ENCODE data around the gene RBM19. TPM values are rescaled to one million over a fixed set of nuclear protein-coding genes. Genes with fewer than 3 reads are reported as not detected.

Gene RBM19
- total RNA-seq, 1 experiment from 2014 or later: 35.7 TPM

DNA sequence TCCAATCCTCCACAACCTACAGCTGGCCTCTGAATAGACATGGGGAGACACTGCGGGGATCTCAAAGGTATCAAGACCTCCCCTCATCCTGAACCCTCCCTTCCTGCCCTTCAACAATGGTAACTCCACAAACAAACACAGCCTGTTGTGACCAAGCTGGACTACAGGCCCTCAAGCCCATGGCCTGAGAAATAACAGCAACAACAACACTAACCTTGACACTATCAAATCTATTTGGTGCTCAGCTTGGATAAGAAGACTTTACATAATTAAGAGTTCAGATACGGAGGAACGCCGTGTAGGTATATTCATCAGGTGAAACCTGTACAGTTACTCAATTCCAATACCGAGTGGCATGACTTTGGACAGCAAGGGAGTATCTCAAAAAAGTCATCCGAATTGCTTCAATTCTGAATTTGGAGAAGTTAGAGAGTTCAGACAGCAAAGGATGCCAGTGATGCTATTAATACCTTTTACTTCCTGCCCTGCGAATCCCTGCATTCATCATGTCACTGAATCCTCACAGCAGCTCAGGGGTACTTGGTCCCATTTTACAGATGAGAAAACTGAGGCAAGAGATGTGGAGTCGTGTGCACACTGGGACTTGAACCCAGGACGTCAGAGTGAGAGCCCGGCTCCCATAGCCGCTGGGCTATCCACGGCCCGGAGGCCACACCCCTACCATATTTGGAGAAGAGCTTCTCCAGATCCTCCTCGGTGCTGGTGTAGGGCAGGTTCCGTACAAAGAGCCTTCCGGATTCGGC, 17.8 kb downstream of the RBM19 start:
- H3K4me1 ChIP-seq: no peaks in the 10 kb centered on the region
- CTCF ChIA-PET: no interaction called here
- no peaks in the 10 kb centered on the region for H3K4me1 Mint-ChIP-seq (ENCODE audit: low read depth, unreplicated experiment)
- peaks cover 18% of the 10 kb centered on the region for H3K36me3 Mint-ChIP-seq (ENCODE audit: insufficient read depth, unreplicated experiment)
- H3K36me3 ChIP-seq (ENCODE audit: control insufficient read depth, insufficient read depth, low read length): peaks cover 2% of the 10 kb centered on the region
- no peak for DNase-seq
- H3K27me3 Mint-ChIP-seq (ENCODE audit: insufficient read depth, unreplicated experiment): no peaks in the 10 kb centered on the region
- POLR2A ChIA-PET: no interaction called here
- H3K27ac Mint-ChIP-seq (ENCODE audit: unreplicated experiment): no peak overlapping the region
- H3K9me3 ChIP-seq: no peaks in the 10 kb centered on the region
- no TSS peak for BruUV-seq (replicated peaks)
- no peaks in the 10 kb centered on the region for H3K27me3 ChIP-seq (replicated peaks; ENCODE audit: control insufficient read depth, insufficient read depth, low read length)
- no peak overlapping the region for H3K4me3 Mint-ChIP-seq (ENCODE audit: unreplicated experiment)
- intact Hi-C loops (cut with micrococcal nuclease; ENCODE audit: unreplicated experiment): no loop called here
- no peak overlapping the region for H3K4me3 ChIP-seq (ENCODE audit: low read depth, low read length)
- no peaks in the 10 kb centered on the region for H3K9me3 Mint-ChIP-seq (ENCODE audit: unreplicated experiment)
- TF ChIP-seq, protein P1, sequence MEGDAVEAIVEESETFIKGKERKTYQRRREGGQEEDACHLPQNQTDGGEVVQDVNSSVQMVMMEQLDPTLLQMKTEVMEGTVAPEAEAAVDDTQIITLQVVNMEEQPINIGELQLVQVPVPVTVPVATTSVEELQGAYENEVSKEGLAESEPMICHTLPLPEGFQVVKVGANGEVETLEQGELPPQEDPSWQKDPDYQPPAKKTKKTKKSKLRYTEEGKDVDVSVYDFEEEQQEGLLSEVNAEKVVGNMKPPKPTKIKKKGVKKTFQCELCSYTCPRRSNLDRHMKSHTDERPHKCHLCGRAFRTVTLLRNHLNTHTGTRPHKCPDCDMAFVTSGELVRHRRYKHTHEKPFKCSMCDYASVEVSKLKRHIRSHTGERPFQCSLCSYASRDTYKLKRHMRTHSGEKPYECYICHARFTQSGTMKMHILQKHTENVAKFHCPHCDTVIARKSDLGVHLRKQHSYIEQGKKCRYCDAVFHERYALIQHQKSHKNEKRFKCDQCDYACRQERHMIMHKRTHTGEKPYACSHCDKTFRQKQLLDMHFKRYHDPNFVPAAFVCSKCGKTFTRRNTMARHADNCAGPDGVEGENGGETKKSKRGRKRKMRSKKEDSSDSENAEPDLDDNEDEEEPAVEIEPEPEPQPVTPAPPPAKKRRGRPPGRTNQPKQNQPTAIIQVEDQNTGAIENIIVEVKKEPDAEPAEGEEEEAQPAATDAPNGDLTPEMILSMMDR (IDR thresholded peaks at IDR 0.05; ENCODE audit: insufficient read depth in 1 of 2, low read depth in 1 of 2, low read length in 1 of 2, severe bottlenecking in 1 of 2, unreplicated experiment in 1 of 2): no peak

DNA sequence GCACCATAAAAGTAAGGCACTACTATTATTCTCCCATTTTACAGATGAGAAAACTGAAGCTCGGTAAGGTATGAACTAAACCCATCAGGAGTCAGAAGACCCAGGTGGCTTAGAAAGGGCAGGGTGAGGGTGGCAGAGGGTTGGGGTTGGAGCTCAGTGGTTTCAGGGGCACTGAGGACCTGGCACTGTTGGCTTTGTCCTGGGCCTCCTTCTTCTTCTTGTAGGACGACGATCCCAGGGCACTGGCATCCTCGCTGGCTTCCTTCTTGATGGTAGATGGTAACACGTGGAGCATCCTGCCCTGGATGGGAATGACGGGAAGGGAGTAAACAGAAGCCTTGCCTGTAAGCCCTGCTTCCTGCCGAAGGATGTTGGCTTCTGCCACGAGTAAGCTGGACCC, 19.9 kb downstream of the RBM19 start:
- H3K4me1 ChIP-seq: no peaks in the 10 kb centered on the region
- H3K4me3 Mint-ChIP-seq (ENCODE audit: unreplicated experiment): no peak overlapping the region
- no peaks in the 10 kb centered on the region for H3K9me3 ChIP-seq
- intact Hi-C loops (cut with micrococcal nuclease; ENCODE audit: unreplicated experiment): no loop called here
- H3K27me3 Mint-ChIP-seq (ENCODE audit: insufficient read depth, unreplicated experiment): no peaks in the 10 kb centered on the region
- no peak for DNase-seq
- peaks cover 2% of the 10 kb centered on the region; the same call in 1 of the 2 replicates for H3K36me3 ChIP-seq (ENCODE audit: control insufficient read depth, insufficient read depth, low read length)
- H3K36me3 Mint-ChIP-seq (ENCODE audit: insufficient read depth, unreplicated experiment): peaks cover 36% of the 10 kb centered on the region
- CTCF ChIA-PET: interaction anchor here (0.6 kb wide), 1 partner anchor 8 kb away, joined by 3 read pairs; no protein-coding TSS in a partner anchor
- POLR2A ChIA-PET: no interaction called here
- no peaks in the 10 kb centered on the region for H3K9me3 Mint-ChIP-seq (ENCODE audit: unreplicated experiment)
- H3K27me3 ChIP-seq (replicated peaks; ENCODE audit: control insufficient read depth, insufficient read depth, low read length): no peaks in the 10 kb centered on the region
- no peak overlapping the region for H3K27ac Mint-ChIP-seq (ENCODE audit: unreplicated experiment)
- BruUV-seq (replicated peaks): no TSS peak
- no peak overlapping the region for H3K4me3 ChIP-seq (ENCODE audit: low read depth, low read length)
- no peaks in the 10 kb centered on the region for H3K4me1 Mint-ChIP-seq (ENCODE audit: low read depth, unreplicated experiment)
- TF ChIP-seq, protein P1 (IDR thresholded peaks at IDR 0.05; ENCODE audit: insufficient read depth in 1 of 2, low read depth in 1 of 2, low read length in 1 of 2, severe bottlenecking in 1 of 2, unreplicated experiment in 1 of 2): no peak

DNA sequence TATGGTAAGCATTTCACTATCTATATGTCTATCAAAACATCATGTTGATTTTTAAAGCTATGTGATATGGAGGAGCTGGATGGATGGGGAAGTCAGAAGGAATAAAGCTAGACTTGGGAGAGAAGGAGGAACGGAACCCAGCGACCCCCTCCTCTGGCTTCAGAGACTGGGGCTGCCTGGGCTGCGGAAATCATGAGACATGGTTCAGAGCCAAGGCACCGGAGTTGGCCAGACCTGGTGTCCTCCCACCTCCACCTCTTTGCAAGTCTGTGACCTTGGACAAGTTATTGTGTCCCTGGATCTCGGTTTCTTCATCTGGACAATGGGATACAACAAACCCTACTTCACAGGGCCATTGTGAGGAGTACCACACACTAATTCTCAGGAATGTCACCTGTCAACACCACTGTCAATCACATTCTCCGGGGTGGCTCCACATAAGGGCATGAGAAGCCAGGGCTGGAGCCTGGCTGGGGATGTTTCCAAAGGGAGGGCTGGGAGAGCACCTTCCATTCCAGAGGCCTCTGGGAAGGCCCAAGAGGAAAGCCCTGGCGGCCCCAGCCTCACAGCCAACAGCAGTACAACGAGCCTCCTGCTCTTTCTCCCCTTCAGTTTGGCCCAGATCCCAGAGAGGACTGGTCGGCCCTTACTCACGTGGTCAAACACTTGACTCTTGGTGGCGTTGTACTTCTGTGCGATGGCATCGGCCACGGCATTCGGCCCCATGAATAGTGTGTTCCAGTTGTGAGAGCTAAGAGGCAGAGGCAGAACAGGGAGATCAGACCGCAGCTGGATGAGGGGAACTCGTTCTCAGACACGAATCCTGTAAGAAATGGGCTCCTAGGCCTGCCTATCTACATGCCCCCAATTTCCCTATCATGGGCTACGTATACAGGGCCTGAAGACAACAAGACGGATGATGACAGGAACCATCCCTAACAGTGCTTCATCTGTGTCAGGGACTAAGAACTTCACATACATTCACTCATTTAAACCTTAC, 20.7 kb downstream of the RBM19 start:
- Mint-ChIP-seq H3K36me3 (ENCODE audit: insufficient read depth, unreplicated experiment) (peaks cover 39% of the 10 kb centered on the region), H3K27me3 (ENCODE audit: insufficient read depth, unreplicated experiment) (no peaks in the 10 kb centered on the region), H3K27ac (ENCODE audit: unreplicated experiment) (no peak overlapping the region), H3K4me3 (ENCODE audit: unreplicated experiment) (no peak overlapping the region), H3K9me3 (ENCODE audit: unreplicated experiment) (no peaks in the 10 kb centered on the region), H3K4me1 (ENCODE audit: low read depth, unreplicated experiment) (no peaks in the 10 kb centered on the region)
- Histone ChIP-seq H3K27me3 (replicated peaks; ENCODE audit: control insufficient read depth, insufficient read depth, low read length) (no peaks in the 10 kb centered on the region), H3K36me3 (ENCODE audit: control insufficient read depth, insufficient read depth, low read length) (peaks cover 3% of the 10 kb centered on the region; the same call in 1 of the 2 replicates), H3K4me3 (ENCODE audit: low read depth, low read length) (no peak overlapping the region), H3K9me3 (no peaks in the 10 kb centered on the region), H3K4me1 (no peaks in the 10 kb centered on the region)
- TF ChIP-seq, protein P1 (IDR thresholded peaks at IDR 0.05; ENCODE audit: insufficient read depth in 1 of 2, low read depth in 1 of 2, low read length in 1 of 2, severe bottlenecking in 1 of 2, unreplicated experiment in 1 of 2): no peak
- no peak for DNase-seq
- BruUV-seq (replicated peaks): no TSS peak
- intact Hi-C loops (cut with micrococcal nuclease; ENCODE audit: unreplicated experiment): no loop called here
- POLR2A ChIA-PET: no interaction called here
- CTCF ChIA-PET: no interaction called here

All from Caco-2 (cell line).